HG03025 (cell line): ENCODE results near the gene PGLYRP1.

ENCODE experiments used
- ATAC-seq: cut with Tn5 transposase; IDR thresholded peaks from one replicate; pipeline ENCODE4 v1.9.1; 2021; ENCODE audit warnings: mild to moderate bottlenecking, moderate library complexity; ENCODE audit not compliant: unreplicated experiment, low FRiP score

PGLYRP1 gene

DNA sequence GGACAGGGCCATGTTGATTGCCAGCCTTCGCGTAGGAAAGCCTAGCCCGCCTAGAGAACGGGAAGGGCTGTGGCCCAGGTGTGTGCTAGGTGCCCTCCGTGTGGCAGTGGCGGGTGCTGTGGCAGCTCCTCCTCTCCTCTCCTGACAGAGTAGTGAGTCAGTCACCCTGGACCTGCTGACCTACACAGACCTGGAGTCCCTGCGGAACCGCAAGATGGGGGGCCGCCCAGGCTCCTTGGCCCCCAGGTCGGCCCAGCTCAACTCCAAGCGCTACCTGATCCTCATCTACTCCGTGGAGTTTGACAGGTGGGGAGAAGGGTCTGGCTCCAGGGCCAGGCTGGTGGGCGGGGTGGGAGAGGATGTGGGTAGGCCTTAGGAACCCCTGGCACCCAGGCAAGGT lies 16.4 kb downstream of the PGLYRP1 start:
- no peak for ATAC-seq

DNA sequence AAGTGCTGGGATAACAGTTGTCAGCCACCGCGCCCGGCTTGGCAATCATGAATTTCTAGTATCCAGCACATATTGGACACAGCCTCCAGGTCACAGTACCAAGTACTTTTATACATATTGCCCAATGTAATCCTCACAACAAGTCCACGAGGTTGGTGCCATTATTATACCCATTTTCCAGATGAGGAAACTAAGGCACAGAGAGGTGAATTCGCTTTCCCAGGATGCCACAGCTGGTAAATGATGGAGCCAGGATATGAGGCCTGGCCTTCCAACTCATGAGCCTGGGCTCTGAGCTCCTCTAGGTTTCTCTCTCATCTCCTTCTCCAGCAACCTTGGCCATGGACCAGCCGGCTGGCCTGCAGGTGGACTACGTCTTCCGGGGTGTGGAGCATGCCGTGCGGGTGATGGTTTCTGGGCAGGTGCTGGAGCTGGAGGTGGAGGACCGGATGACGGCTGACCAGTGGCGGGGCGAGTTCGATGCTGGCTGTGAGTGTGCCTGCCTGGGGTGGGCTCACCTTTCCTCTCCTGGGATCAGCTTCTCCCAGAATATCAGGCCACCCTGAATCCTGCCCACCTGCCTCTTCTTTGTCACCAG lies 20.1 kb downstream of the PGLYRP1 start:
- ATAC-seq = no peak

- ATAC-seq = no peak
These were observed 22.2 kb downstream of the PGLYRP1 start for GRCh38 chr19:46000491-46001246.

GRCh38 chr19:45999653-46000121 lies 23.2 kb downstream of the PGLYRP1 start:
- ATAC-seq = no peak

GRCh38 chr19:45998834-45999233 lies 24.0 kb downstream of the PGLYRP1 start:
- ATAC-seq = no peak

DNA sequence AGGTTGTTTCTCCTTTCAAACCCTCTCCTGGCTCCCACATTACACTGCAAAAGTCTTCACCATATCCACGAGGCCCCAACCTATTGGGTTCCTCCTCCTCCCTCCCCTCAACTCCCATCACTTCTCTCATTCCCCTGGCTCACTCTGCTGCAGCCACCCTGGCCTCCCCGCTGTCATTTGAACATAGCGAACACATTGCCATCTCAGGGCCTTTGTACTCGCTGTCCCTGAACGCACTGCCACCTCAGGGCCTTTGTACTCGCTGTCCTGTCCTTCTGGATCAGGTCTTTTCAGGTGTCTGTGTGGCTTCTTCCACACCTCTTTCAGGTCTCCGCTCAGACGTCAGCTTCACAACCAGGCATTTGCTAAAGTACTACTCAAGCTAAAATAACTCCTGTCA lies 25.9 kb downstream of the PGLYRP1 start:
- no peak for ATAC-seq

- no peak for ATAC-seq
These were observed 27.0 kb downstream of the PGLYRP1 start for GRCh38 chr19:45995715-45996385.

- ATAC-seq = peak; percentile 92
These were observed 27.7 kb downstream of the PGLYRP1 start, which contains the start of gene CCDC61 for GRCh38 chr19:45994998-45995714. Gene CCDC61 (plus strand): TSS chr19:45995467. CDS start chr19:46003019, 7,552 bp downstream.

DNA sequence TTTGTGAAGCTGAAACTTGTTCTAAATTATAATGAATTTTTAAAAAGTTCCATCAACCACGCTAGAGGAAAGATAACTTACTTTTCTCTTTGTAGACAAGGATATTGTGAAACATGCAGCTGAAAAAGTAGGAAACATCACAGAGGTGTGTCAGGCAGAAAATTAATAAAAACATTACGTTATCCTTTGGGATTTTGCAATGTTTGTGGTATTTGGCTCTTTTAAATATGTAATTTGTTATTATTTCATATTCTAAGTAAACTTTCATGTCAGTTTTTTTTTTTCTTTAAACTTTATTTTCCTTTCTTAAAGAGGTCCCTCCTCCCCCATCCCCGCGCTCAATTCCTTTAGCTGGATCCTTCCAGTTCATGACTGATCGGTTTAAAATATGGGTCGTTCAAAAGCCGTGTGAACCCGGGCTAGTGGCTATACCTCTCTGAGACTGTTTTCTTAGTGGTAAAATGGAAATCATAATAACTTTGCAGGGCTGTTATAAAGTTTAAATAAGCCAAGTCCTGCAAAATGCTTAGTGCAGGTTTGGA lies 28.3 kb downstream of the PGLYRP1 start:
- ATAC-seq = peak; percentile 2

- ATAC-seq = no peak
These were observed 32.6 kb downstream of the PGLYRP1 start for GRCh38 chr19:45990113-45990728.

DNA sequence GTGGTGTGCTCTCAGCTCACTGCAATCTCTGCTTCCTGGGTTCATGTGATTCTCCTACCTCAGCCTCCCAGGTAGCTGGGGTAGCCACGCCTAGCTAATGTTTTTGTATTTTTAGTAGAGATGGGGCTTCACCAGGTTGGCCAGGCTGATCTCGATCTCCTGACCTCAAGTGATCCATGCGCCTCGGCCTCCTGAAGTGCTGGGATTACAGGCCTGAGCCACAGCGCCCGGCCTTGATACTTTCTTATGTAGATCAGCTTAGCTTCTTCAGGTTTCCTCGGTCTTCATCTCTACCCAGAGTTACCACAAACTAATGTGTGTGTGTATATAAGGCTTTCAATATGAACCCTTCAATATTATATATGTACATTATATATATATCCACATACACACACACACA lies 37.5 kb downstream of the PGLYRP1 start:
- ATAC-seq = no peak

GRCh38 chr19:45981350-45981749 lies 41.5 kb downstream of the PGLYRP1 start:
- no peak for ATAC-seq

DNA sequence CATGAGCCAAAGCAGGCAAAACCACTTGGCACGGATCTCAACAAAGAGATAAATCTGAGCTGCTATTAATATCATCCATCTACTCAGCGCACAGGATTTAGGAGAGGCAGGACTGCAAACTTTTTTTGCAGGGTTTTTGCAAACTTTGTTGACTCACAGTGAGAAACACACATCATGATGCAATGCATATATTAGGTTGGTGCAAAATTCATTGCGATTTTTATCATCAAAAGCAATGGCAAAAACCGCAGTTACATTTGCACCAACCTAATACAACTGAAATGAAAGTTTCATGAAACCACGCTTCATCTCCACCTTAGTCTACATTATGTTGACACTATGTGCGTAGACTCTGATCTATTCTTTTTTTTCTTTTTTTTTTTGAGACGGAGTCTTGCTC lies 44.7 kb downstream of the PGLYRP1 start:
- ATAC-seq = no peak

GRCh38 chr19:45976178-45976577 lies 46.7 kb downstream of the PGLYRP1 start:
- no peak for ATAC-seq

DNA sequence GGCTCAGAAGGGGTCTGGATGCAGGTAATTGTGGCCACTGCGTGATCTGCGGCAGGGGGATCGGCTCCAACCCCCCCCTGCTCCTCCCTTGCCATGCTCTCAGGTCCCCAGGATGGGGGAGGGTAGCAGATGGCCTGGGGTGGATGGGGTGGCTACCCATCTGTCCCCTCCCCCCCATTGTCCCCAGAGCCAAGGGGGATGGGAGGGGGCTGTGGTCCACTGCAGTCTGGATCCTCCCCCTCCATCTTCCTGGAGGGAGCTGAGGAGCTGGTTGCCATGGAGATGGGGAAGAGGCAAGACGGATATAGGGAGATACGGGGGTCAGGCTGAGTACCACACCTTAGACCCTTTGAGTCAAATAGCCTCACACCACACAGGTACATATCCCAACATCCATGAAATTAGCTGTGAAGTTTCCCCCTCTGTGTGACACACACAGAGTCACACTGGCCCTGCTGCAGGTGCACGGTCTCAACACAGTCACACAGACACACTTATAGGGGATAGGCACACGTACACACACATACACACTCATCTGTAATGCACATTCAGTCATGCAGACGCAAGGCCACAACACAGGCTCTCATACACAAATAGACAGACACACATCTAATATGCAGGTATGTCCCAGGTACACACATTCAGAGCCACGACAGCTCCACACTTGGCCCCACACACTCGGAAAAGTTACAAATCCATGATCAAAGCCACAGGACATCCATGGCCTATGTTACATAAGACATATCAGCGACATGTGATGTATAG lies 47.4 kb downstream of the PGLYRP1 start:
- ATAC-seq = no peak

DNA sequence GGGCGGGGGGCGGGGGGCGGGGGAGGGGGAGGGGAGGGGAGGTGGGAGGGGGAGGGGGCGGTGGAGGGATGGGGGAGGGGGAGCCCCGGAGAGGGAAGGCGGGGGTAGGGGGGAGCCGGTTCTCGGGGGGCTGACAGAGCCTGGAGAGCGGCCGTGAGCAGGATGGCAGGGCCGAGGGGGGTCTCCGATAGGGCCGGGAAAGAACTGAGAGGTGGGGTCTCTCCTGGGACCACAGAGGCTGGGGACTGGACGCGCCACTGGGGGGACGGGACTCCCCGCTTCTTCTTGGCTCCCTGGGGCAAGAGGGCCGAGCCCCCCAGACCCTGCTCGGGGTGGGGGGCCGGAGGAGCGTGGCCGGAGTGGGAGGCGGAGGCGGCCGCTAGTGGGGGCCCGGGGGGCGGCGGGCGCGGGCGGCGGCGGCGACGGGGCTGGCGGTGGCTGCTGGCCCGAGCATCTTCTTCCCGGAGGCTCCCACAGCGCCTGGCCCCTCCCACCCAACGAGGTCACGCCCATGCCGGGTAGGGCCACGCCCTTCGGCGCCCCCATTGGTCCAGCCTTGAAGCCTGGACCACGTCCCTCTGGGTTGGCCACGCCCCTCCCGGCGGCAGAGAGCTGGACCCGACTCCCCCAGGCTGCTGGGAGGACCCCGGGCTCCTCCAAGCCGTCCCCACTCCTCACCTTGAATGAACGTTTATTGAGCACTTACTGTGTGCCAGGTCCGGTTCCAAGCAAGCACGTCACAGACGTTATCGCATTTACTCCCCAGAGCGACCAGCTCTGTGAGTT lies 49.1 kb downstream of the PGLYRP1 start, which contains the start of gene NOVA2:
Gene NOVA2, minus strand, starts transcription at position 313 of the 786 bp plus-strand sequence. CDS start 514 bp downstream, outside the sequence.
- no peak for ATAC-seq

DNA sequence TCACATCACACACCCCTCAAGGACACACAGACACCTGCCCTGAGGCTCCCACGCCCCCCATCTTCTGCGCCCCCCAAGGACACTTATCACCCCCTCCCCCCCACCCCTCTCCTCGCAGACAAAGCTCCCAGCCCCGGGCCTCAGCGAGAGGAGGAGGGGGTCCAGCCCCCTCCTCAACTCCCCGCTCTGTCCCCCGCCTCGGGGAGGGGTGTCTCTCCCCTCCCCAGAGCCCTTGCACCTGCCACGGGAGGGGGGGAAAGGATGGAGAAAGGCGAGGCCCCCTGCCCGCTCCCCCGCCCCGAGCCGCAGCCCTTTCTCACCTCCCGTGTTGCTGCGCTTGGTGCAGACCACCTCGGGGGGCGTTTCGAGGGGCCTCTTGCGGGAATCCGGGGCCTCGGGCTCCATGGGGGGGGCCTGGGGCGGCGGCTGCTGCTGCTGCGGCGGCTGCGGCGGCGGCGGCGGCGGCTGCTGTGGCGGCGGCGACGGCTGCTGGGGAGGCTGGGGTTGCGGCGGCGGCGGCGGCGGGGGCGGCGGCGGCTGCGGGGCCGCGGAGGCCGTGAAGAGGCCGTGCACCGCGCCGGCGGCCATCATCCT lies 49.8 kb downstream of the PGLYRP1 start:
- ATAC-seq = no peak
